ENCODE measurements around the gene ASPSCR1.

- TF ChIP-seq CTCF (IDR thresholded peaks at IDR 0.05) (no peak), POLR2A (IDR thresholded peaks at IDR 0.05) (no peak)
Observed at GRCh38 chr17:82031303-82031884, 54.0 kb downstream of the ASPSCR1 start, which contains the start of gene RAC3.

Measured in testis (tissue), 2 donors.